A549 (cell line): ENCODE measurements around the gene POLR2L.

ENCODE experiments used
- CHD4 ChIP-seq: fragments of 200-600 bp; sonication (generic); IDR thresholded peaks from 2 replicates; pipeline ENCODE4 v1.6.1; 2016; ENCODE audit warnings: antibody characterized with exemption, mild to moderate bottlenecking, borderline replicate concordance
- EHF ChIP-seq: fragments of 250-450 bp; sonication (Bioruptor Pico); IDR thresholded peaks from 2 replicates; pipeline ENCODE4 v1.5.0; 2020; ENCODE audit warnings: mild to moderate bottlenecking
- ELK1 ChIP-seq: fragments of 150-350 bp; IDR thresholded peaks from 2 replicates; pipeline ENCODE4 v1.6.1; 2014; ENCODE audit warnings: low read depth, mild to moderate bottlenecking, low read length
- EP300 ChIP-seq, 2 experiments: fragments of >200 bp; sonication (Bioruptor Twin); formaldehyde crosslinking; IDR thresholded peaks; 2 replicates in 1 of 2; 3 replicates in 1 of 2; pipeline ENCODE4 v1.6.1; 2016 to 2017
- JUN ChIP-seq, 2 experiments: fragments of >200 bp; sonication (Bioruptor Twin); formaldehyde crosslinking; IDR thresholded peaks; 2 replicates in 1 of 2; 3 replicates in 1 of 2; pipeline ENCODE4 v1.6.1; 2016 to 2017
- POLR2A ChIP-seq: IDR thresholded peaks from 2 replicates; pipeline ENCODE4 v1.6.1; 2012; ENCODE audit warnings: mild to moderate bottlenecking, low read length
- RAD21 ChIP-seq, 2 experiments: fragments of >200 bp in 1 of 2; sonication (Bioruptor Twin) in 1 of 2; formaldehyde crosslinking in 1 of 2; IDR thresholded peaks in 1 of 2; conservative IDR thresholded peaks in 1 of 2; 2 replicates in 1 of 2; 3 replicates in 1 of 2; pipeline ENCODE4 v1.6.1; 2012 to 2018; ENCODE audit warnings: inconsistent platforms in 1 of 2
- SMC3 ChIP-seq: fragments of >200 bp; sonication (Bioruptor Twin); formaldehyde crosslinking; IDR thresholded peaks from 3 replicates; pipeline ENCODE4 v1.6.1; 2018; ENCODE audit warnings: inconsistent platforms
- TP53 ChIP-seq: fragments of 250-450 bp; sonication (Bioruptor Pico); IDR thresholded peaks from 2 replicates; pipeline ENCODE4 v1.5.0; 2021; ENCODE audit warnings: mild to moderate bottlenecking, moderate library complexity
- ZNF302 ChIP-seq: fragments of 250-450 bp; sonication (Bioruptor Pico); IDR thresholded peaks from 2 replicates; pipeline ENCODE4 v1.9.0; 2021; ENCODE audit warnings: inconsistent platforms, mild to moderate bottlenecking, moderate library complexity
- TF ChIP-seq, protein P1 (sequence below): fragments of >200 bp; sonication (Bioruptor Twin); formaldehyde crosslinking; IDR thresholded peaks from 3 replicates; pipeline ENCODE4 v1.5.1; 2016

GRCh38 chr11:883527-883926 lies 41.2 kb upstream of the POLR2L start:
- TF ChIP-seq CHD4 (no peak), RAD21 (conservative IDR thresholded peaks at IDR 0.05 in 1 of 2, IDR thresholded peaks at IDR 0.05 in 1 of 2) (no peak), JUN (IDR thresholded peaks at IDR 0.05) (no peak), ZNF302 (CRISPR knock-in tag) (no peak), ELK1 (no peak), EP300 (IDR thresholded peaks at IDR 0.05) (no peak), POLR2A (no peak), SMC3 (no peak), EHF (CRISPR knock-in tag) (no peak), TP53 (CRISPR knock-in tag) (no peak)
- TF ChIP-seq, protein P1, sequence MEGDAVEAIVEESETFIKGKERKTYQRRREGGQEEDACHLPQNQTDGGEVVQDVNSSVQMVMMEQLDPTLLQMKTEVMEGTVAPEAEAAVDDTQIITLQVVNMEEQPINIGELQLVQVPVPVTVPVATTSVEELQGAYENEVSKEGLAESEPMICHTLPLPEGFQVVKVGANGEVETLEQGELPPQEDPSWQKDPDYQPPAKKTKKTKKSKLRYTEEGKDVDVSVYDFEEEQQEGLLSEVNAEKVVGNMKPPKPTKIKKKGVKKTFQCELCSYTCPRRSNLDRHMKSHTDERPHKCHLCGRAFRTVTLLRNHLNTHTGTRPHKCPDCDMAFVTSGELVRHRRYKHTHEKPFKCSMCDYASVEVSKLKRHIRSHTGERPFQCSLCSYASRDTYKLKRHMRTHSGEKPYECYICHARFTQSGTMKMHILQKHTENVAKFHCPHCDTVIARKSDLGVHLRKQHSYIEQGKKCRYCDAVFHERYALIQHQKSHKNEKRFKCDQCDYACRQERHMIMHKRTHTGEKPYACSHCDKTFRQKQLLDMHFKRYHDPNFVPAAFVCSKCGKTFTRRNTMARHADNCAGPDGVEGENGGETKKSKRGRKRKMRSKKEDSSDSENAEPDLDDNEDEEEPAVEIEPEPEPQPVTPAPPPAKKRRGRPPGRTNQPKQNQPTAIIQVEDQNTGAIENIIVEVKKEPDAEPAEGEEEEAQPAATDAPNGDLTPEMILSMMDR: no peak
